T follicular helper cell (primary cell): Measurements from ENCODE around the gene KRTAP12-1.
A peak's percentile ranks its signal among the peaks of the same experiment; 100 is the strongest.
"Not testable (repeated sequence)": the region's sequence is repeated elsewhere in the genome, so short reads cannot be mapped to it uniquely, and the experiment has no call there.

Source experiments
- DNase-seq: peaks from one replicate; pipeline ENCODE4 v3.0.0-alpha.2; 2020; ENCODE audit warnings: low read depth

The KRTAP12-1 gene

DNA sequence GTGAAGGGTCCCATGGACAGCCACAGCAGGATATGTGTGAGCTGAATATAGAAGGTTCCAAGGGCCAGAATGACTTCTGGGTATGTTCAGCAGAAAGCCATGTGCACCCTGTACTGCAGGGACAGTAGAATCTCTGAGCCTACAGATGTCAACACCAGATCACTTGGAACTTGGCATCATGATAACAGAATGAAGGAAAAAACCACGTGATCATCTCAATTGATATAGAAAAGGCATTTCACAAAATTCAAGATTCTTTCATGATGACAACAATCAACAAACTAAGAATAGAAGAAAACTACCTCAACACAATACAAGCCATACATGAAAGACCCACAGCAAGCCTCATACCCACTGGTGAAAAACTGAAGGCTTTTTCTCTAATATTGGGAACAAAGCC lies 14.4 kb downstream of the KRTAP12-1 start:
- DNase-seq = no peak

GRCh38 chr21:44666401-44667320 lies 15.3 kb downstream of the KRTAP12-1 start, which contains the start of gene KRTAP12-2:
KRTAP12-2 (minus strand) TSS chr21:44666927; CDS start chr21:44666886, 41 bp downstream.
- DNase-seq = no peak

DNA sequence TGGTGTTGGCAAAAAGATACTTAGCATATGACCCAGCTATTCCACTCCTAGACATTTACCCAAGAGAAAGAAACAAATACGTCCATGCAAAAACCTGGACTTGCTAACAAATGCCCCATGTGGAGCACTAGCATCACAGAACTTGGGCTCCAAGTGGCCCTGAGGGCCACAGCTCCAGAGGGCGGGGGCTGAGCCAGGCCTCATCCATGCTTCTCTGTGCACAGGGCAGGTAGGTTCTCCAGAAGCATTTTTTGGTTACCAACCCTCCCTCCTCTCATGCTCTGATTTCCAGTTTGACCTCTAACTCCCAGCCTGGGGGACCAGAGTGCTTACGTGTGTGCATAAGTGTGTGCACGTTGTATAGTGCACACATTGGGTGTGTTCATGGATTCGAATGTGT lies 17.3 kb downstream of the KRTAP12-1 start:
- no peak for DNase-seq

DNA sequence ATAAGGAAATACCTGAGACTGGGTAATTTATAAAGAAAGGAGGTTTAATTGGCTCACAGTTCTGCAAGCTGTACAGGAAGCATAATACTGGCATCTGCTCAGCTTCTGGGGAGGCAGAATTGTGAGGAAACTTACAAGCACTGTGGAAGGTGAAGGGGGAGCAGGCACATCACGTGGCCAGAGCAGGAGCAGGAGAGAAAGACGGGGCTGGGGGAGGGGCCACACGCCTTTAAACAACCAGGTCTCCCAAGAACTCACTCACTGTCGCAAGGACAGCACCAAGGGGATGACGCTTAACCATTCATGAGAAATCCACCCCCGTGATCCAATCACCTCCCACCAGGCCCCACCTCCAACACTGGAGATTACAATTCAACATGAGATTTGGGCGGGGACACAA lies 20.4 kb downstream of the KRTAP12-1 start:
- DNase-seq = not testable (repeated sequence)

DNA sequence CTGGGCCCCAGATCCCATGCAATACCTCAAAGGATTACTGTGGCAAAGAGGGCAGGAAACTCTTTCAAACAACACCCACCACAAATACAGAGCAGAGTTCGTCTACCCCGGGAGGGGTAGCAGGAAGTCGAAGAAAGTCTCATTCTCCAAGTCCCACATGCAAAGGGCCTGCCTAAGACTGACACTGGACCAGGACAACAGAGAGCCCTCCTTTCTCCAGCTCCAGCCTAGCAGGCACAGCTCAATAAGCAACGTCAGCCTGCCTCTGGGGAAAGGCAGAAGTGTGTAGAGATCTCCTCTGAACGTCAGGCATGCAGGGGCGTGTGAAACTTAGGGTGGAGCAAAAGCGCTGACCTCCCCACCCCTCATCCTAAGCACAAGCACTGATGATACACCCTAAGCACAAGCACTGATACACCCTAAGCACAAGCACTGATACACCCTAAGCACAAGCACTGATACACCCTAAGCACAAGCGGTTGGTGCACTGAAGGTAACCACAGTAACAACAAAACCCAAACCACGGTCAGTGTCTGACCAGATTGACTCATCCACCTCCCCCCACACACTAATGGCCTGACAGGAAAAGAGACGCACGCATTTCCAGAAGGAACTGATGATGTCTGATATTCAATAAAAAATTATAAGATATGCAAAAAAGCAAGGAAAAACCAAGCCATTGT lies 22.9 kb downstream of the KRTAP12-1 start:
- no peak for DNase-seq

GRCh38 chr21:44658541-44658910 lies 23.4 kb downstream of the KRTAP12-1 start:
- no peak for DNase-seq

DNA sequence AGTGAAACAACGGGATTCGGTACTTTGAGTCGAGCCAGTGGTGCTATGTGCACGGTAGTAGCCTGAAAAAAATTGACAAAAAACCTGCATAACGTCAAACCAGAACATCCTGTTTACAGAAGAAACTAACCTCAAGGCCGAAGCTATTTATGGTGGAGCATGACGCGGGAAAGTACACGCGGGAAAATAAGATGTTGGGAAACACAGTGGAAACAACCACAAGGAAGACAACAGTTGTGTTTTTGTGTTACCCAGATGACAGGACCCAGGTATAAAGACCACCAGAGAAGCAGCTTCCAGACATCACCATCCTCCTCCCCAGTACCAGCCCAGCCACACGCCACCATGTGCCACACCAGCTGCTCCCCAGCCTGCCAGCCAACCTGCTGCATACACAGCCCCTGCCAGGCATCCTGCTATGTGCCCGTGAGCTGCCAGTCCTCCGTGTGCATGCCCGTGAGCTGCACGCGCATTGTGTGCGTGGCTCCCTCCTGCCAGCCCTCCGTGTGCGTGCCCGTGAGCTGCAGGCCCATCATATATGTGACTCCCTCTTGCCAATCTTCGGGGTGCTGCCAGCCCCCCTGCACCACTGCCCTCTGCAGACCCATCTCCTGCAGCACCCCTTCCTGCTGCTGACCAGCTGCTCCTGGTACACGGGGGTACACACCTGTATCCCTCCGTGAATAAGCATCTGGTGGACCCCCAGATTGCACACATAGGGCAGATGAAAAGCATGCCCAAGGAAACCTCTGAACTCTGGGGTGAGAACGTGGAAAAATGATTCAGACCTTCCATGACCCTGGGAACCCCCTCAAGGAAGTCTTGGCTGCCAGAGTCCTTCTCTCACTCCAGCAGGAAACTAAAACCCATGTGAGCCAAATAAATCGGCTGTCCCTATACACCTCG lies 24.1 kb downstream of the KRTAP12-1 start, which contains the start of gene KRTAP12-3:
KRTAP12-3 (plus strand) TSS at position 298 of the 906 bp plus-strand sequence; CDS start at position 346, 48 bp downstream.
- peak; percentile 67 for DNase-seq

- DNase-seq = no peak
These were observed 25.1 kb downstream of the KRTAP12-1 start for GRCh38 chr21:44656868-44657267.

- DNase-seq = no peak
These were observed 27.3 kb downstream of the KRTAP12-1 start, which contains the start of gene KRTAP12-4 for GRCh38 chr21:44654576-44655175. KRTAP12-4 (minus strand) TSS chr21:44654659; CDS start chr21:44654614, 45 bp downstream.

- DNase-seq = peak; percentile 66
These were observed 28.0 kb downstream of the KRTAP12-1 start for GRCh38 chr21:44653656-44654575.

DNA sequence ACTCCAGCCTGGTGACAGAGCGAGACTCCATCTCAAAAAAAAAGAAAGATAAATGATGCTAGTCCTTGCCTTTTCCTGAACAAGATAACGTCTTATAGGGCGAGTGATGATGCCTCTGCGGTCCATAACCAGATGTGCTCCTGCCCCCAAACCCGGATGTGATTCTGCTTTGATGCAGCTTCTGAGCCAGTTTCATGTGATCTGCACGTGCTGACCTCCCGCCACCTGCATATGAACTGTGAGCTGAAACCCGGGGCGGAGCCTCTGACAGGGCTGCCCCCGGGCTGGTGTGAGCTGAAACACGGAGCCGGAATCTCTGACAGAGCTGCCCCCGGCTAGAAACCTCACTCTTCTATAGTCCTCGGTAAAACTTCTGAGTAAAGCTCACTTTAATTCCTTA lies 28.8 kb downstream of the KRTAP12-1 start:
- DNase-seq = no peak

DNA sequence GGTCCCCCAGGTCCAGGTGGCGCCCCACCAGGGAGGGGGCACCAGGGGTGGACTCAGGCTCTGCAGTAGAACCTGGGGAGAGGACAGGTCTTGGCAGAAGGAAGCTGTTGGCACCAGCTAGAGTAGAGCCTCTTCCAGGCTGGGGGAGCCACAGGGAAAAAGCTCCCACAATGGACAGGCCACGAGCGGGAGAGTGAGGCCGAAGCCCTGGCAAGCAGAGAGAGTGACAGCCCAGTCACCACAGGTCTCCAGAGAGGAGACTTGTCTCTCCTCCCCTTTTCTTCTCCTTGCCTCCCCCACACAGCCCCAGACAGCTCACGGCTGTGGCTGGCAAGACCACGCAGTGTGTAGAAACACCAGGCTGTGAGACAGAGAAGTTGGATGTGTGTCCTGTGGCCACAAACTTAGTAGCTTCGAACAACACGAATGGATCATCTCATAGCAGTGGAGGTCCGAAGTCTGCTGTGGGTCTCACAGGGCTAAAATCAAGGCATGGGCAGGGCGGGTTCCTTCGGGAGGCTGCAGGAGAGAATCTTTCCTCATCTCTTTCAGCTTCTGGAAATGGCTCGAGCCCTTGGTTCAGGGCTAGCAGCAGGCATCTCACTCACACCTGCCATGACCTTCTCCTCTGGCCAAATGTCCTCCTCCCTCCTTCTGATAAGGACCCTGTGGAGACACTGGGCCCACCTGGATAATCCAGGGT lies 30.8 kb downstream of the KRTAP12-1 start:
- no peak for DNase-seq

DNA sequence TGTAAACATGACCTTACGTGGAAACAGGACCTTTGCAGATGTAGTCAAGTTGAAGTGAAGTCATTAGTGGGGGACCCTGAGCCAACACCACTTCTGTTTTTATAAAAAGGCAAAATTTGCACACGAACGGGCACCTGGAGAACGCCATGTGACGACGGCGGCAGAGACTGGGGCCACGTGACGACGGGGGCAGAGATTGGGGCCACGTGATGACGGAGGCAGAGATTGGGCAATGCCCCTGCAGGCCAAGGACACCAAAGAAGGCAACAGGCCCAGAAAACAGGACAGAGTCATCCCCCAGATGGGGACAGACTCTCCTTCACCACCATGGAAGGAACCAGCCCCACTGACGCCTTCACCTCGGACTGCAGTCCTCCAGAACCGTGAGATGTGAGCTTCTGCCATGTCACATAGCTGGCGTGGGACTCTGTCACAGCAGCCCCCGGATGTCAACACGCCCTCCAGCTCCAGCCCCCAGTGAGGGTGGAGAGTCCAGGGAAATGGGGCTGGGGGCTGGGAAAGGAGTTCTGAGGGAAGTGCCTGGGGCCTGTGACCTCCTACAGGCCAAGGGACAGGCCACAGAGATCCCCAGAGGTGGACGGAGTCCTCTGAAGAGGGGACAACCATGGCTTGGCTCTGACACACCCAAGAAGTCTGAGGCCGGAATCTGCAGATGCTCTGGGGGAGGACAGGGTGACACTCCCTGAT lies 31.5 kb downstream of the KRTAP12-1 start:
- no peak for DNase-seq

GRCh38 chr21:44649521-44650100 lies 32.4 kb downstream of the KRTAP12-1 start:
- DNase-seq = no peak

- DNase-seq = no peak
These were observed 33.2 kb downstream of the KRTAP12-1 start for GRCh38 chr21:44648557-44649311.

DNA sequence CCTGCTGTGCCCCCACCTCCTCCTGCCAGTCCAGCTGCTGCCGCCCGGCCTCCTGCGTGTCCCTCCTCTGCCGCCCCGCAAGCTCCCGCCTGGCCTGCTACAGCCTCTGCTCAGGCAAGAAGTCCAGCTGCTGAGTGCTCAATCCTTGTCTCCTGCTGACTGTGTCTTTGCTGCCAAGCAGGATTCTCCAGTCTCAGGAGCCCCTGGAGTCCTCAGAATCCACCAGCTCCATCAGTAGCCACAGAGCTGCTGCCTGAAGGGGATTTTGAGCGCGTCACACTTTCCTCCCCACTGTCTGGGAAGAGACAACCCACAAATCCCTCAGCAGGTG lies 34.8 kb downstream of the KRTAP12-1 start:
- no peak for DNase-seq

GRCh38 chr21:44646366-44647221 lies 35.4 kb downstream of the KRTAP12-1 start, which contains the start of gene KRTAP10-11:
KRTAP10-11 (plus strand) TSS chr21:44646414; CDS start chr21:44646459, 45 bp downstream.
- DNase-seq = not testable (repeated sequence)
